H1 (cell line): ENCODE results near the gene STIM1. TPM values are rescaled to one million over a fixed set of nuclear protein-coding genes. Genes with fewer than 3 reads are reported as not detected.

Experiments used
- CTCF ChIA-PET: fragments of 300-600 bp; sonication (Branson Sonifier 250); formaldehyde crosslinking; loops from one replicate; lab custom pipeline; 2021; ENCODE audit not compliant: partially characterized antibody; lab: Charles Lee
- POLR2A ChIA-PET: fragments of 300-600 bp; sonication (Branson Sonifier 250); formaldehyde crosslinking; loops from one replicate; lab custom pipeline; 2021; ENCODE audit warnings: inconsistent platforms; ENCODE audit not compliant: partially characterized antibody; lab: Charles Lee
- DNase-seq, 2 experiments: peaks; one replicate each; pipeline versions ENCODE4 v3.0.0 to v3.0.0-alpha.2; 2010 to 2022; ENCODE audit warnings: low spot score in 2 of 2, low read depth in 1 of 2, mixed read lengths in 1 of 2
- FAIRE-seq: peaks from 2 replicates; lab custom pipeline; 2011; peaks lifted over from hg19 to GRCh38; lab: Jason Lieb, UNC
- H2AFZ ChIP-seq: 2 replicates; pipeline ENCODE4 v1.8.1; 2012; ENCODE audit warnings: low read length, inconsistent platforms
- H2AK5ac ChIP-seq: 2 replicates; pipeline ENCODE4 v1.6.1; 2013; ENCODE audit warnings: low read depth, low read length
- H2BK120ac ChIP-seq: replicated peaks from 2 replicates; pipeline ENCODE3; 2013; ENCODE audit warnings: low read depth, low read length, inconsistent platforms
- H2BK12ac ChIP-seq: 2 replicates; pipeline ENCODE4 v1.6.1; 2013; ENCODE audit warnings: low read depth, low read length
- H2BK15ac ChIP-seq: 2 replicates; pipeline ENCODE4 v1.6.1; 2013; ENCODE audit warnings: low read length
- H2BK20ac ChIP-seq: 2 replicates; pipeline ENCODE4 v1.6.1; 2013; ENCODE audit warnings: low read length
- H2BK5ac ChIP-seq: 2 replicates; pipeline ENCODE4 v1.6.1; 2013; ENCODE audit warnings: low read depth, low read length
- H3K14ac ChIP-seq: 2 replicates; pipeline ENCODE4 v1.6.1; 2013; ENCODE audit warnings: inconsistent platforms; ENCODE audit not compliant: insufficient read length
- H3K18ac ChIP-seq: 2 replicates; pipeline ENCODE4 v1.6.1; 2013; ENCODE audit warnings: low read length; ENCODE audit errors: extremely low read depth
- H3K23ac ChIP-seq: 2 replicates; pipeline ENCODE4 v1.6.1; 2013; ENCODE audit warnings: inconsistent platforms; ENCODE audit not compliant: insufficient read length
- H3K23me2 ChIP-seq: 2 replicates; pipeline ENCODE4 v1.6.1; 2013; ENCODE audit warnings: low read depth, low read length
- H3K27ac ChIP-seq: 2 replicates; pipeline ENCODE4 v1.6.1; 2011; ENCODE audit warnings: low read depth, low read length, inconsistent platforms
- H3K27me3 ChIP-seq, 4 experiments: replicated peaks in 1 of 4; 1 replicate in 1 of 4; 2 replicates in 3 of 4; pipeline versions ENCODE4 v1.6.1 to v1.8.1; 2011 to 2013; ENCODE audit warnings: low read length in 3 of 4, mild to moderate bottlenecking in 3 of 4, inconsistent platforms in 2 of 4, mixed read lengths in 2 of 4, moderate library complexity in 1 of 4; ENCODE audit not compliant: control insufficient read depth in 3 of 4, insufficient read depth in 3 of 4; ENCODE audit errors: extremely low read depth in 1 of 4
- H3K36me3 ChIP-seq, 4 experiments: 2 replicates each; pipeline versions ENCODE4 v1.6.1 to v1.8.1; 2011 to 2013; ENCODE audit warnings: mild to moderate bottlenecking in 4 of 4, low read length in 3 of 4, moderate library complexity in 2 of 4, control low read depth in 1 of 4, inconsistent platforms in 1 of 4; ENCODE audit not compliant: insufficient read depth in 4 of 4, control insufficient read depth in 2 of 4
- H3K4ac ChIP-seq: replicated peaks from 2 replicates; pipeline ENCODE3; 2013; ENCODE audit warnings: low read length, low read depth, mixed read lengths, inconsistent platforms; ENCODE audit not compliant: insufficient read length
- H3K4me1 ChIP-seq, 4 experiments: replicated peaks in 1 of 4; 1 replicate in 1 of 4; 2 replicates in 3 of 4; pipeline versions ENCODE4 v1.6.1 to v1.8.1; 2011 to 2013; ENCODE audit warnings: low read length in 3 of 4, inconsistent platforms in 2 of 4, mixed read lengths in 1 of 4; ENCODE audit not compliant: insufficient read depth in 4 of 4, control insufficient read depth in 3 of 4
- H3K4me2 ChIP-seq, 2 experiments: 2 replicates each; pipeline versions ENCODE4 v1.6.1 to v1.8.1; 2011 to 2013; ENCODE audit warnings: low read depth in 2 of 2, low read length in 2 of 2, control low read depth in 1 of 2, inconsistent platforms in 1 of 2, mild to moderate bottlenecking in 1 of 2; ENCODE audit not compliant: insufficient read depth in 1 of 2
- H3K4me3 ChIP-seq, 4 experiments: fragments of 200-600, 300-600 bp in 1 of 4; sonication (generic), shearing (Covaris generic), sonication (Bioruptor Twin) in 1 of 4; 2 replicates each; pipeline versions ENCODE4 v1.5.1 to v1.8.1; 2011 to 2016; ENCODE audit warnings: low read length in 4 of 4, low read depth in 3 of 4, control low read depth in 2 of 4, inconsistent platforms in 2 of 4, mild to moderate bottlenecking in 2 of 4, mixed read lengths in 1 of 4, moderate library complexity in 1 of 4; ENCODE audit not compliant: insufficient read depth in 2 of 4; ENCODE audit errors: extremely low read depth in 1 of 4
- H3K56ac ChIP-seq: replicated peaks from 2 replicates; pipeline ENCODE3; 2013; ENCODE audit warnings: low read depth, mild to moderate bottlenecking, mixed read lengths, low read length, inconsistent platforms; ENCODE audit not compliant: insufficient read length
- H3K79me1 ChIP-seq: 2 replicates; pipeline ENCODE4 v1.6.1; 2013; ENCODE audit warnings: low read depth, low read length, control low read depth
- H3K79me2 ChIP-seq, 2 experiments: 2 replicates each; pipeline versions ENCODE4 v1.6.1 to v1.8.1; 2012 to 2013; ENCODE audit warnings: low read length in 2 of 2, mild to moderate bottlenecking in 2 of 2, inconsistent platforms in 1 of 2; ENCODE audit not compliant: insufficient read depth in 2 of 2, control insufficient read depth in 1 of 2
- H3K9ac ChIP-seq, 4 experiments: replicated peaks in 1 of 4; 1 replicate in 1 of 4; 2 replicates in 3 of 4; pipeline versions ENCODE4 v1.6.1 to v1.8.1; 2011 to 2013; ENCODE audit warnings: low read depth in 3 of 4, low read length in 3 of 4, control low read depth in 2 of 4, mild to moderate bottlenecking in 2 of 4, moderate library complexity in 2 of 4, inconsistent platforms in 1 of 4; ENCODE audit errors: extremely low read depth in 1 of 4
- H3K9me3 ChIP-seq, 2 experiments: 2 replicates each; pipeline versions ENCODE4 v1.6.1 to v1.8.1; 2012 to 2013; ENCODE audit warnings: mild to moderate bottlenecking in 2 of 2, moderate library complexity in 2 of 2, control low read depth in 1 of 2, inconsistent platforms in 1 of 2, low read depth in 1 of 2, low read length in 1 of 2, mixed read lengths in 1 of 2; ENCODE audit not compliant: insufficient read depth in 2 of 2
- H4K20me1 ChIP-seq, 2 experiments: replicated peaks in 1 of 2; 2 replicates each; pipeline versions ENCODE3 to v1.8.1; 2011 to 2013; ENCODE audit warnings: inconsistent platforms in 2 of 2, low read length in 2 of 2, mild to moderate bottlenecking in 1 of 2; ENCODE audit not compliant: insufficient read depth in 2 of 2, control insufficient read depth in 1 of 2
- H4K5ac ChIP-seq: 2 replicates; pipeline ENCODE4 v1.6.1; 2013; ENCODE audit warnings: low read length, low read depth, mixed read lengths, inconsistent platforms; ENCODE audit not compliant: insufficient read length
- H4K8ac ChIP-seq: 2 replicates; pipeline ENCODE4 v1.8.0; 2013; ENCODE audit warnings: mild to moderate bottlenecking, moderate library complexity, low read length, inconsistent platforms; ENCODE audit not compliant: insufficient read depth; ENCODE audit errors: extremely low read depth
- H4K91ac ChIP-seq: replicated peaks from 2 replicates; pipeline ENCODE3; 2013; ENCODE audit warnings: low read length, mixed read lengths, inconsistent platforms; ENCODE audit not compliant: insufficient read length
- CEBPB ChIP-seq: IDR thresholded peaks from 2 replicates; pipeline ENCODE4 v1.6.1; 2012; ENCODE audit warnings: low read depth, low read length
- CREB1 ChIP-seq: IDR thresholded peaks from 2 replicates; pipeline ENCODE4 v1.6.1; 2012; ENCODE audit warnings: inconsistent platforms
- EGR1 ChIP-seq: IDR thresholded peaks from 2 replicates; pipeline ENCODE4 v1.6.1; 2011; ENCODE audit warnings: low read depth, low read length, borderline replicate concordance
- EP300 ChIP-seq, 2 experiments: IDR thresholded peaks; 1 replicate in 1 of 2; 2 replicates in 1 of 2; pipeline ENCODE4 v1.6.1; 2011 to 2012; ENCODE audit warnings: low read depth in 2 of 2, low read length in 2 of 2, mild to moderate bottlenecking in 2 of 2, borderline replicate concordance in 1 of 2, inconsistent platforms in 1 of 2, moderate library complexity in 1 of 2
- FOSL1 ChIP-seq: IDR thresholded peaks from 2 replicates; pipeline ENCODE4 v1.6.1; 2011; ENCODE audit warnings: mild to moderate bottlenecking, low read depth, low read length, moderate library complexity; ENCODE audit not compliant: insufficient read depth
- JUND ChIP-seq: IDR thresholded peaks from 2 replicates; pipeline ENCODE4 v1.6.1; 2011; ENCODE audit warnings: mild to moderate bottlenecking, improper control_type of control experiment, low read length
- MAX ChIP-seq: IDR thresholded peaks from 2 replicates; pipeline ENCODE4 v1.6.1; 2012; ENCODE audit warnings: inconsistent platforms
- POU5F1 ChIP-seq: IDR thresholded peaks from 2 replicates; pipeline ENCODE4 v1.6.1; 2011; ENCODE audit warnings: low read depth, mild to moderate bottlenecking, low read length, moderate library complexity
- RFX5 ChIP-seq: IDR thresholded peaks from 2 replicates; pipeline ENCODE4 v1.6.1; 2011; ENCODE audit warnings: low read depth, low read length, improper control_type of control experiment, borderline replicate concordance
- SAP30 ChIP-seq: fragments of 300-600 bp; sonication (generic); IDR thresholded peaks from 2 replicates; pipeline ENCODE4 v1.7.1; 2012; ENCODE audit warnings: low read length, moderate library complexity, mild to moderate bottlenecking, inconsistent platforms; ENCODE audit not compliant: insufficient read depth, insufficient replicate concordance
- SIRT6 ChIP-seq: IDR thresholded peaks from one replicate; pipeline ENCODE4 v1.7.1; 2012; ENCODE audit warnings: low read length, inconsistent platforms
- SP1 ChIP-seq: IDR thresholded peaks from 2 replicates; pipeline ENCODE4 v1.6.1; 2011; ENCODE audit warnings: low read depth, low read length
- TBP ChIP-seq: IDR thresholded peaks from 2 replicates; pipeline ENCODE4 v1.6.1; 2011; ENCODE audit warnings: low read depth, low read length, improper control_type of control experiment
- TEAD4 ChIP-seq: IDR thresholded peaks from 2 replicates; pipeline ENCODE4 v1.6.1; 2012; ENCODE audit warnings: low read depth, low read length, inconsistent platforms, mixed read lengths
- YY1 ChIP-seq: IDR thresholded peaks from 2 replicates; pipeline ENCODE4 v1.6.1; 2011; ENCODE audit warnings: low read depth, mild to moderate bottlenecking, low read length
- WGBS, 2 experiments: shearing (Covaris generic) in 1 of 2; methylation state at CpG; one replicate each; pipeline versions ENCODE4 v1.1.6 to v1.1.7; 2013 to 2015; ENCODE audit warnings: low lambda C conversion rate in 2 of 2, mixed read lengths in 2 of 2, inconsistent platforms in 1 of 2, low coverage in 1 of 2, missing lambda C conversion rate in 1 of 2; ENCODE audit not compliant: insufficient replicate concordance in 2 of 2, insufficient coverage in 1 of 2, insufficient read length in 1 of 2; ENCODE audit errors: extremely low coverage in 1 of 2, missing lambda C conversion rate in 1 of 2; 5-methylcytosine and 5-hydroxymethylcytosine counted together
- polyA plus RNA-seq, 7 experiments: library from polyadenylated mRNA; depleted of rRNA in 3 of 7; stranded (reverse) in 5 of 7; unstranded in 2 of 7; fragments of >200 nt in 5 of 7; fragments of 200-250 nt in 2 of 7; gene quantifications; 1 replicate in 5 of 7; 2 replicates in 1 of 7; 4 replicates in 1 of 7; pipeline versions ENCODE4 v1.2.1 to v1.2.3, GENCODE V29; 2011 to 2013; ENCODE audit warnings: missing spikeins in 2 of 7, mixed read lengths in 2 of 7
- total RNA-seq: library from RNA; stranded (reverse); fragmentation: NEBNext Ultra II Directional; extraction: Animal tissue kit (Norgen Biotek cat#: 25700); gene quantifications from 2 replicates; pipeline ENCODE4 v1.2.1, GENCODE V29; 2021

The STIM1 gene
- total and polyA plus RNA-seq, 2 of the 8 experiments (the other 6 are each of a cell fraction or from before 2014, with no cell fraction given): 11.1 to 12.2 TPM

- Histone ChIP-seq H2BK12ac (no peak overlapping the region), H3K56ac (no peak overlapping the region), H3K27me3 (no peaks in the 10 kb centered on the region), H3K79me1 (no peaks in the 10 kb centered on the region), H3K23me2 (no peaks in the 10 kb centered on the region), H2BK5ac (no peak overlapping the region), H3K4me1 (no peaks in the 10 kb centered on the region), H3K4me2 (no peak overlapping the region), H3K27ac (no peak overlapping the region), H3K23ac (no peak overlapping the region), H2BK120ac (no peak overlapping the region), H4K20me1 (peaks cover 0 to 2% of the 10 kb centered on the region in 2 experiments), H4K91ac (no peak overlapping the region), H2BK20ac (no peak overlapping the region), H3K4me3 (no peak overlapping the region), H3K36me3 (no peaks in the 10 kb centered on the region), H3K9me3 (no peaks in the 10 kb centered on the region), H3K14ac (no peak overlapping the region), H4K5ac (no peak overlapping the region), H3K79me2 (no peaks in the 10 kb centered on the region), H2BK15ac (no peak overlapping the region), H3K9ac (no peak overlapping the region), H2AFZ (no peak overlapping the region), H4K8ac (no peak overlapping the region), H3K18ac (no peak overlapping the region), H2AK5ac (no peak overlapping the region), H3K4ac (no peak overlapping the region)
- ChIA-PET CTCF (interaction anchor here (0.9 to 1.5 kb wide), 4 partner anchors 15 to 140 kb away, joined by 3 to 5 read pairs (median 4); partner anchors contain the start of gene STIM1), POLR2A (no interaction called here)
- 94% methylated on average over 1 of the region's 1 CpG; no CpG with 5 or more reads in 1 of the 2 experiments for WGBS, 2 experiments
- FAIRE-seq (no peak), DNase-seq (no peak)
- TF ChIP-seq TEAD4: no peak
- no peak for TF ChIP-seq EP300 (IDR thresholded peaks at IDR 0.05; ENCODE audit: borderline replicate concordance in 1 of 2, low read depth in 2 of 2, low read length in 2 of 2)
- TF ChIP-seq FOSL1: no peak
- no peak for TF ChIP-seq YY1
- no peak for TF ChIP-seq TBP
- TF ChIP-seq CEBPB: no peak
- no peak for TF ChIP-seq MAX
- TF ChIP-seq JUND: no peak
- TF ChIP-seq CREB1: no peak
- TF ChIP-seq SAP30: no peak
- TF ChIP-seq POU5F1: no peak
- no peak for TF ChIP-seq SP1
- TF ChIP-seq RFX5: no peak
- TF ChIP-seq EGR1: no peak
- no peak for TF ChIP-seq SIRT6
Observed at GRCh38 chr11:3933165-3933628, 77.7 kb downstream of the STIM1 start.
